Endodermal cell (in vitro differentiated cells): ENCODE measurements around the gene ARHGEF5. TPM values are rescaled to one million over a fixed set of nuclear protein-coding genes. Genes with fewer than 3 reads are reported as not detected.

ENCODE experiments used
- DNase-seq: peaks from one replicate; pipeline ENCODE4 v3.0.0-alpha.2; 2017
- H3K27ac ChIP-seq: 2 replicates; pipeline ENCODE4 v1.5.1; 2013; ENCODE audit warnings: mild to moderate bottlenecking, low read depth, low read length, moderate library complexity
- H3K27me3 ChIP-seq: 2 replicates; pipeline ENCODE4 v1.6.1; 2013; ENCODE audit warnings: mild to moderate bottlenecking, low read length, moderate library complexity; ENCODE audit not compliant: insufficient read depth, control insufficient read depth, poor library complexity, severe bottlenecking
- H3K36me3 ChIP-seq: 2 replicates; pipeline ENCODE4 v1.7.0; 2013; ENCODE audit warnings: mild to moderate bottlenecking, low read length, moderate library complexity; ENCODE audit not compliant: control insufficient read depth, insufficient read depth
- H3K4me1 ChIP-seq: one replicate; pipeline ENCODE4 v1.7.0; 2013; ENCODE audit warnings: low read length; ENCODE audit not compliant: control insufficient read depth, insufficient read depth
- H3K4me3 ChIP-seq: 2 replicates; pipeline ENCODE4 v1.5.1; 2013; ENCODE audit warnings: mild to moderate bottlenecking, low read length, moderate library complexity
- H3K9ac ChIP-seq: 2 replicates; pipeline ENCODE4 v1.6.1; 2013; ENCODE audit warnings: mild to moderate bottlenecking, low read length, moderate library complexity; ENCODE audit not compliant: poor library complexity, severe bottlenecking; ENCODE audit errors: extremely low read depth
- H3K9me3 ChIP-seq: 2 replicates; pipeline ENCODE4 v1.6.1; 2013; ENCODE audit warnings: mild to moderate bottlenecking, low read length, moderate library complexity; ENCODE audit not compliant: control insufficient read depth
- H3K27ac Mint-ChIP-seq: 2 replicates; pipeline ENCODE4 v1.8.0; 2020; ENCODE audit warnings: mixed read lengths
- H3K27me3 Mint-ChIP-seq: 2 replicates; pipeline ENCODE4 v1.8.0; 2021; ENCODE audit warnings: mild to moderate bottlenecking, mixed read lengths; ENCODE audit not compliant: insufficient read depth
- H3K36me3 Mint-ChIP-seq: 2 replicates; pipeline ENCODE4 v1.8.0; 2020; ENCODE audit warnings: low read depth, mixed read lengths
- H3K4me1 Mint-ChIP-seq: 2 replicates; pipeline ENCODE4 v1.8.0; 2020; ENCODE audit warnings: mixed read lengths
- H3K4me3 Mint-ChIP-seq: 2 replicates; pipeline ENCODE4 v1.8.0; 2020; ENCODE audit warnings: mild to moderate bottlenecking, moderate library complexity, mixed read lengths
- H3K9me3 Mint-ChIP-seq: 2 replicates; pipeline ENCODE4 v1.8.0; 2020; ENCODE audit warnings: mild to moderate bottlenecking, mixed read lengths
- CTCF ChIP-seq: fragments of 200-600 bp; sonication (generic); conservative IDR thresholded peaks from 2 replicates; pipeline ENCODE4 v1.5.0; 2021; ENCODE audit warnings: antibody characterized with exemption, mild to moderate bottlenecking
- WGBS, 2 experiments: methylation state at CpG; one replicate each; pipeline versions ENCODE4 v1.1.5 to v1.1.7; 2013; ENCODE audit warnings: missing lambda C conversion rate in 2 of 2, mixed read lengths in 1 of 2; ENCODE audit not compliant: insufficient coverage in 1 of 2, insufficient read length in 1 of 2; 5-methylcytosine and 5-hydroxymethylcytosine counted together
- total RNA-seq, 2 donors: library from RNA; stranded (reverse); fragmentation: NEBNext Ultra II Directional in 1 of 2; extraction: Animal tissue kit (Norgen Biotek cat#: 25700) in 1 of 2; gene quantifications; 2 replicates in 1 of 2; 3 replicates in 1 of 2; pipeline ENCODE4 v1.2.1, GENCODE V29; 2021

Gene ARHGEF5
- total RNA-seq, 2 donors from 2014 or later, result 22.8 to 43.1 TPM

GRCh38 chr7:144428431-144428830 is 73.2 kb downstream of the ARHGEF5 start:
- WGBS, 2 experiments, result 100% methylated on average over 2 of the region's 2 CpGs; no CpG with 5 or more reads in 1 of the 2 experiments
- no peaks in the 10 kb centered on the region for H3K36me3 Mint-ChIP-seq
- H3K4me1 Mint-ChIP-seq, result no peaks in the 10 kb centered on the region

More at GRCh38 chr7:144428431-144428830, 73.2 kb downstream of the ARHGEF5 start:
- no peak for DNase-seq
- H3K9ac ChIP-seq, result no peak overlapping the region
- H3K27ac ChIP-seq, result no peak overlapping the region
- Mint-ChIP-seq H3K27me3 (no peaks in the 10 kb centered on the region), H3K4me3 (no peak overlapping the region), H3K9me3 (peaks cover 55% of the 10 kb centered on the region), H3K27ac (no peak overlapping the region)
- no peaks in the 10 kb centered on the region for H3K36me3 ChIP-seq
- peaks cover 35% of the 10 kb centered on the region for H3K9me3 ChIP-seq
- H3K4me3 ChIP-seq, result no peak overlapping the region
- TF ChIP-seq CTCF, result no peak
- no peaks in the 10 kb centered on the region for H3K27me3 ChIP-seq
- no peaks in the 10 kb centered on the region for H3K4me1 ChIP-seq

Other genes starting within 250 kb of the ARHGEF5 start
- gene OR2A2, start 245.8 kb upstream of the ARHGEF5 start, total RNA-seq, result not detected
- not detected for gene OR2A14, start 232.2 kb upstream of the ARHGEF5 start, total RNA-seq
- 1 to 10 TPM; 6.3 to 8.7 TPM for gene CTAGE4, start 171.9 kb upstream of the ARHGEF5 start, total RNA-seq
- 10 to 100 TPM in 1 of 2 donors, 1 to 10 TPM in 1; 9.5 to 18.4 TPM for gene ARHGEF35, start 159.6 kb upstream of the ARHGEF5 start, total RNA-seq
- gene OR2A42, start 115.8 kb upstream of the ARHGEF5 start, total RNA-seq, result not detected
- gene OR2A7, start 90.6 kb upstream of the ARHGEF5 start, total RNA-seq, result 1 to 10 TPM; 3.8 to 4.8 TPM
- 1 to 10 TPM in 1 of 2 donors, not detected in 1; 8.4 TPM for gene CTAGE8, start 86.1 kb upstream of the ARHGEF5 start, total RNA-seq
- gene OR2A1, start 43.0 kb upstream of the ARHGEF5 start, total RNA-seq, result not detected
- gene NOBOX, start 48.3 kb downstream of the ARHGEF5 start, total RNA-seq, result not detected